K562 (cell line): ENCODE measurements around the gene TGFBR3L. TPM values are rescaled to one million over a fixed set of nuclear protein-coding genes. Genes with fewer than 3 reads are reported as not detected.
A peak's percentile ranks its signal among the peaks of the same experiment; 100 is the strongest.

Experiments used
- ATAC-seq: fragments of 200-7000 bp; cut with Tn5 transposase; 3 replicates; pipeline ENCODE4 v1.9.1; 2020; ENCODE audit warnings: moderate library complexity
- BruUV-seq: library from RNA; stranded (reverse); fragments of 400-500 nt; replicated peaks from 2 replicates; lab custom pipeline; 2021; lab: Mats Ljungman, UMichigan
- CTCF ChIA-PET: fragments of 300-600 bp; formaldehyde crosslinking; extraction: SDS; loops from one replicate; lab custom pipeline; 2021; ENCODE audit warnings: low intra/inter-chr PET ratio; lab: Yijun Ruan, JAX
- POLR2A ChIA-PET: fragments of 300-600, 350-650 bp; sonication (Branson Sonifier 250); formaldehyde crosslinking; extraction: SDS; loops from one replicate; lab custom pipeline; 2021; ENCODE audit warnings: antibody characterized with exemption, inconsistent platforms; lab: Yijun Ruan, JAX
- DNase-seq, 4 experiments: peaks; one replicate each; pipeline versions ENCODE4 v3.0.0 to v3.0.0-alpha.2; 2011 to 2018; ENCODE audit warnings: low spot score in 3 of 4, mixed read lengths in 3 of 4; ENCODE audit errors: extremely low read depth in 1 of 4
- FAIRE-seq: peaks from 2 replicates; lab custom pipeline; 2011; peaks lifted over from hg19 to GRCh38; lab: Jason Lieb, UNC
- H2AFZ ChIP-seq: 2 replicates; pipeline ENCODE4 v1.6.0; 2011; ENCODE audit warnings: low read depth, low read length, control low read depth, inconsistent platforms
- H3K27ac ChIP-seq: fragments of 200-600 bp; 3 replicates; pipeline ENCODE4 v1.8.0; 2011; ENCODE audit warnings: low read depth, mild to moderate bottlenecking, control low read depth, inconsistent platforms, low read length, moderate library complexity, mixed read lengths; ENCODE audit errors: extremely low read depth
- H3K27me3 ChIP-seq, 2 experiments: fragments of 300-600 bp in 1 of 2; 2 replicates in 1 of 2; 3 replicates in 1 of 2; pipeline versions ENCODE4 v1.6.0 to v1.8.0; 2011; ENCODE audit warnings: inconsistent platforms in 2 of 2, low read length in 2 of 2, mild to moderate bottlenecking in 1 of 2, mixed read lengths in 1 of 2, moderate library complexity in 1 of 2; ENCODE audit not compliant: control insufficient read depth in 2 of 2, insufficient read depth in 2 of 2
- H3K36me3 ChIP-seq: fragments of 300-600 bp; 3 replicates; pipeline ENCODE4 v1.8.0; 2011; ENCODE audit warnings: mild to moderate bottlenecking, low read length, inconsistent platforms; ENCODE audit not compliant: control insufficient read depth, insufficient read depth
- H3K4me1 ChIP-seq, 2 experiments: fragments of 200-600 bp in 1 of 2; replicated peaks in 1 of 2; 2 replicates in 1 of 2; 3 replicates in 1 of 2; pipeline versions ENCODE4 v1.5.1 to v1.8.0; 2011; ENCODE audit warnings: inconsistent platforms in 2 of 2, low read length in 2 of 2, mild to moderate bottlenecking in 1 of 2, mixed read lengths in 1 of 2, moderate library complexity in 1 of 2; ENCODE audit not compliant: control insufficient read depth in 2 of 2, insufficient read depth in 2 of 2
- H3K4me2 ChIP-seq: 2 replicates; pipeline ENCODE4 v1.6.1; 2011; ENCODE audit warnings: low read length, control low read depth, inconsistent platforms, mixed read lengths; ENCODE audit not compliant: insufficient read depth
- H3K4me3 ChIP-seq: fragments of 200-600 bp; sonication (generic), shearing (Covaris generic); 2 replicates; pipeline ENCODE4 v1.5.1; 2016; ENCODE audit warnings: control low read depth, inconsistent platforms
- H3K79me2 ChIP-seq: fragments of 200-600 bp; 3 replicates; pipeline ENCODE4 v1.8.0; 2011; ENCODE audit warnings: low read length, inconsistent platforms; ENCODE audit not compliant: control insufficient read depth, insufficient read depth
- H3K9ac ChIP-seq, 2 experiments: 2 replicates each; pipeline versions ENCODE4 v1.6.0 to v1.6.1; 2011; ENCODE audit warnings: low read depth in 2 of 2, low read length in 2 of 2, control low read depth in 1 of 2, inconsistent platforms in 1 of 2, mild to moderate bottlenecking in 1 of 2, mixed read lengths in 1 of 2; ENCODE audit not compliant: insufficient read depth in 1 of 2
- H3K9me1 ChIP-seq: one replicate; pipeline ENCODE4 v1.6.0; 2011; ENCODE audit warnings: inconsistent platforms, mild to moderate bottlenecking, low read length, moderate library complexity; ENCODE audit not compliant: control insufficient read depth, insufficient read depth
- H3K9me3 ChIP-seq: replicated peaks from 2 replicates; pipeline ENCODE4 v1.5.1; 2011; ENCODE audit warnings: low read depth, low read length, inconsistent platforms; ENCODE audit not compliant: control insufficient read depth, insufficient read depth
- H4K20me1 ChIP-seq: replicated peaks from 2 replicates; pipeline ENCODE4 v1.6.1; 2011; ENCODE audit warnings: low read length, inconsistent platforms, mixed read lengths; ENCODE audit not compliant: control insufficient read depth, insufficient read depth
- FOXJ2 ChIP-seq: fragments of 200-800 bp; sonication (Bioruptor generic); IDR thresholded peaks from 2 replicates; pipeline ENCODE4 v1.6.1; 2016; ENCODE audit warnings: missing genetic modification characterization, missing compliant biosample characterization
- KLF13 ChIP-seq: fragments of 450-650 bp; IDR thresholded peaks from 2 replicates; pipeline ENCODE4 v1.6.1; 2016; ENCODE audit warnings: missing genetic modification characterization, low read depth, mild to moderate bottlenecking, missing compliant biosample characterization, moderate library complexity, borderline replicate concordance
- POLR2A ChIP-seq: fragments of 450-650 bp; conservative IDR thresholded peaks from 2 replicates; pipeline ENCODE4 v1.6.1; 2016
- POLR2AphosphoS2 ChIP-seq: IDR thresholded peaks from 2 replicates; pipeline ENCODE4 v1.6.1; 2012; ENCODE audit warnings: low read length, improper control_type of control experiment
- POLR2G ChIP-seq: fragments of 200-400 bp; formaldehyde crosslinking; IDR thresholded peaks from 2 replicates; pipeline ENCODE4 v1.6.1; 2017; ENCODE audit warnings: low read depth, mild to moderate bottlenecking, antibody characterized with exemption, low read length, moderate library complexity
- RBFOX2 ChIP-seq: fragments of 200-400 bp; formaldehyde crosslinking; IDR thresholded peaks from 2 replicates; pipeline ENCODE4 v1.6.1; 2017; ENCODE audit warnings: low read depth, mild to moderate bottlenecking, low read length, moderate library complexity
- SRF ChIP-seq, 2 experiments: fragments of 250-450, 450-650 bp in 1 of 2; sonication (Bioruptor Pico) in 1 of 2; sonication (generic) in 1 of 2; formaldehyde crosslinking; IDR thresholded peaks; 2 replicates each; pipeline versions ENCODE4 v1.5.0 to v1.5.1; 2020 to 2022; ENCODE audit warnings: mild to moderate bottlenecking in 1 of 2, missing genetic modification reagents in 1 of 2
- SUPT5H ChIP-seq: fragments of 450-650 bp; IDR thresholded peaks from 2 replicates; pipeline ENCODE4 v1.6.1; 2016
- ZNF316 ChIP-seq: fragments of 450-650 bp; IDR thresholded peaks from 2 replicates; pipeline ENCODE4 v1.6.1; 2016
- ZNF354B ChIP-seq: fragments of 250-450 bp; sonication (Bioruptor Pico); IDR thresholded peaks from 2 replicates; pipeline ENCODE4 v1.4.0; 2020
- WGBS: fragments of 100-300 bp; shearing (Covaris generic); methylation state at CpG from one replicate; pipeline ENCODE4 v1.1.6; 2016; ENCODE audit warnings: low coverage, mixed read lengths; ENCODE audit not compliant: insufficient coverage; ENCODE audit errors: missing lambda C conversion rate; 5-methylcytosine and 5-hydroxymethylcytosine counted together
- in situ Hi-C: fragments of 300-500 bp; cut with MboI; formaldehyde crosslinking; loops from 4 replicates; pipeline ENCODE4 v1.15.0; 2018; ENCODE audit warnings: inconsistent platforms, mixed read lengths
- intact Hi-C: fragments of 100-400 bp; cut with micrococcal nuclease; formaldehyde crosslinking; loops from 2 replicates; pipeline ENCODE4 v1.14.2; 2022
- polyA plus RNA-seq, 8 experiments: library from polyadenylated mRNA; depleted of rRNA in 4 of 8; stranded (reverse) in 5 of 8; unstranded in 3 of 8; fragments of >200 nt; fragmentation: Nextera tagmentation in 2 of 8; fragmentation: Illumina TruSeq in 1 of 8; extraction: Ambion mirVana in 2 of 8; extraction: Trizol in 1 of 8; gene quantifications; 2 replicates each; pipeline versions ENCODE4 v1.2.1 to v1.2.3, GENCODE V29; 2011 to 2014; ENCODE audit warnings: inconsistent platforms in 1 of 8, missing spikeins in 1 of 8
- total RNA-seq, 7 experiments: library from RNA; depleted of rRNA in 6 of 7; stranded (reverse); fragments of >200 nt in 6 of 7; fragmentation: Illumina TruSeq in 2 of 7; extraction: Trizol in 2 of 7; gene quantifications; 2 replicates each; pipeline versions ENCODE4 v1.2.1 to v1.2.3, GENCODE V29; 2011 to 2021; ENCODE audit warnings: low replicate concordance in 1 of 7
- TF ChIP-seq, protein P1 (sequence below), 2 experiments: fragments of 450-650 bp; IDR thresholded peaks; 2 replicates each; pipeline ENCODE4 v1.6.1; 2018; ENCODE audit warnings: mild to moderate bottlenecking in 2 of 2, low read depth in 1 of 2; ENCODE audit not compliant: partially characterized antibody in 2 of 2

The TGFBR3L gene
- total and polyA plus RNA-seq, 9 of the 15 experiments (the other 6 are each of a cell fraction or from before 2014, with no cell fraction given), result not detected

DNA sequence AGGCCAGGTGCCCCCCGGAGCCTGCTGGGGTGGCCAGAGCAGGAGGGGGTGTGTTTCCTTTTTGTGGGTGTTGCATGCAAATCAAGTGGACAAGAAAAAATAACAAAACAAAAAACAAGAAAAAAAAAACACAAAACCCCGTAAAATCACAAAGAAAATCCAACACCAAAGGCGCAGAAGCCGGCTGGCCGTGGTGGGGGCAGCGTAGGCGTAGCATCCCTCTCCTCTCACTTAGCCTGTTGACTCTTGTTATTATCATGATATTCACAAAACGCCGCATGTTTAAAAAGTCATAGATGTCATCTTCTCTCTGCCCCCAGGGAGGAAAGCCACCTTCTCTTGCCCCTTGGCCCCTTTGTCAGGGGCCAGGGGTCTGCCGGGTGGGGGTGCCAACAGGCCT is 978 bp upstream of the TGFBR3L start (continued):
- TF ChIP-seq, protein P1, sequence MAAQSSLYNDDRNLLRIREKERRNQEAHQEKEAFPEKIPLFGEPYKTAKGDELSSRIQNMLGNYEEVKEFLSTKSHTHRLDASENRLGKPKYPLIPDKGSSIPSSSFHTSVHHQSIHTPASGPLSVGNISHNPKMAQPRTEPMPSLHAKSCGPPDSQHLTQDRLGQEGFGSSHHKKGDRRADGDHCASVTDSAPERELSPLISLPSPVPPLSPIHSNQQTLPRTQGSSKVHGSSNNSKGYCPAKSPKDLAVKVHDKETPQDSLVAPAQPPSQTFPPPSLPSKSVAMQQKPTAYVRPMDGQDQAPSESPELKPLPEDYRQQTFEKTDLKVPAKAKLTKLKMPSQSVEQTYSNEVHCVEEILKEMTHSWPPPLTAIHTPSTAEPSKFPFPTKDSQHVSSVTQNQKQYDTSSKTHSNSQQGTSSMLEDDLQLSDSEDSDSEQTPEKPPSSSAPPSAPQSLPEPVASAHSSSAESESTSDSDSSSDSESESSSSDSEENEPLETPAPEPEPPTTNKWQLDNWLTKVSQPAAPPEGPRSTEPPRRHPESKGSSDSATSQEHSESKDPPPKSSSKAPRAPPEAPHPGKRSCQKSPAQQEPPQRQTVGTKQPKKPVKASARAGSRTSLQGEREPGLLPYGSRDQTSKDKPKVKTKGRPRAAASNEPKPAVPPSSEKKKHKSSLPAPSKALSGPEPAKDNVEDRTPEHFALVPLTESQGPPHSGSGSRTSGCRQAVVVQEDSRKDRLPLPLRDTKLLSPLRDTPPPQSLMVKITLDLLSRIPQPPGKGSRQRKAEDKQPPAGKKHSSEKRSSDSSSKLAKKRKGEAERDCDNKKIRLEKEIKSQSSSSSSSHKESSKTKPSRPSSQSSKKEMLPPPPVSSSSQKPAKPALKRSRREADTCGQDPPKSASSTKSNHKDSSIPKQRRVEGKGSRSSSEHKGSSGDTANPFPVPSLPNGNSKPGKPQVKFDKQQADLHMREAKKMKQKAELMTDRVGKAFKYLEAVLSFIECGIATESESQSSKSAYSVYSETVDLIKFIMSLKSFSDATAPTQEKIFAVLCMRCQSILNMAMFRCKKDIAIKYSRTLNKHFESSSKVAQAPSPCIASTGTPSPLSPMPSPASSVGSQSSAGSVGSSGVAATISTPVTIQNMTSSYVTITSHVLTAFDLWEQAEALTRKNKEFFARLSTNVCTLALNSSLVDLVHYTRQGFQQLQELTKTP (IDR thresholded peaks at IDR 0.05; ENCODE audit: low read depth in 1 of 2, partially characterized antibody in 2 of 2), result no peak
- TF ChIP-seq ZNF354B (CRISPR knock-in tag), result no peak
- TF ChIP-seq POLR2A, result peak; percentile 51; the same call in 1 of the 2 replicates

DNA sequence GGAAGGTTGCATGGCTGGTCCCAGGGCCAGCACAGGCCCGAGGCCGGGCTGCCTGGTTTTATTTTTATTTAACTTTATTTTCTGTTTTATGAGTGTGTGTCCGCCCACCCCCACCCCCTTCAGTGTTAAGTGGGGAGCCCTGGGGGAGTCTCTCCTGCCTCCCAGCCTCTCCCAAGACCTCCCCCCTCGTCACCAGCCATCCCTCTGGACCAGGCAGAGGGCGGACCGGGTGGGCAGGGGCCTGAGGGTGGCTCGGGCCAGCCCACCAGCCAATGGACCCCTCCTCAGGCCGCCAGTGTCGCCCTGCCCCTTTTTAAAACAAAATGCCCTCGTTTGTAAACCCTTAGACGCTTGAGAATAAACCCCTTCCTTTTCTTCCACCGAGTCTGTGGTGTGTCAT is 531 bp upstream of the TGFBR3L start:
- peaks cover 42% of the 10 kb centered on the region; the same call in 1 of the 3 replicates for H3K36me3 ChIP-seq
- 42% methylated on average over 11 of the region's 12 CpGs for WGBS
- FAIRE-seq (no peak), DNase-seq (no peak), ATAC-seq (no peak)
- ChIA-PET CTCF (interaction anchor here (0.6 kb wide), 1 partner anchor 407 kb away, joined by 3 read pairs; the partner anchor contains the start of gene NDUFA7), POLR2A (interaction anchor here (1.3 kb wide), 1 partner anchor 17 kb away, joined by 3 read pairs; no protein-coding TSS in a partner anchor)
- peaks cover 6 to 81% of the 10 kb centered on the region in 2 experiments; a peak in 4 of 5 replicates for H3K4me1 ChIP-seq
- no peak overlapping the region for H2AFZ ChIP-seq
- no peak overlapping the region for H3K4me2 ChIP-seq
- no peaks in the 10 kb centered on the region for H3K27me3 ChIP-seq
- H3K27ac ChIP-seq, result no peak overlapping the region
- TF ChIP-seq SRF (CRISPR knock-in tag; IDR thresholded peaks at IDR 0.05), result no peak
- no peak for TF ChIP-seq FOXJ2 (tag)
- TF ChIP-seq POLR2AphosphoS2, result no peak
- TF ChIP-seq ZNF316, result no peak
- TF ChIP-seq RBFOX2, result 0 out of 2 replicates have a peak, but pooled peaks have one; percentile 21
- no peak for TF ChIP-seq KLF13 (tag)
- 0 out of 2 replicates have a peak, but pooled peaks have one; percentile 20 for TF ChIP-seq SUPT5H
- peak; percentile 68 for TF ChIP-seq POLR2G
- intact Hi-C loops, result no loop called here
- no peaks in the 10 kb centered on the region for H4K20me1 ChIP-seq
- H3K4me3 ChIP-seq, result no peak overlapping the region
- no peaks in the 10 kb centered on the region for H3K9me1 ChIP-seq
- BruUV-seq, result no TSS peak
- 0 out of 4 replicates have a peak overlapping the region, but pooled peaks of 1 of the 2 experiments have one; percentile 48 for H3K9ac ChIP-seq
- in situ Hi-C loops, result no loop called here
- H3K9me3 ChIP-seq, result no peaks in the 10 kb centered on the region
- H3K79me2 ChIP-seq, result peaks cover 7% of the 10 kb centered on the region
